WTC11 (cell line): ENCODE data around the gene ZNRF3. TPM values are rescaled to one million over a fixed set of nuclear protein-coding genes. Genes with fewer than 3 reads are reported as not detected.

Experiments used
- ATAC-seq: fragments of 200-7000 bp; cut with Tn5 transposase; 2 replicates; pipeline ENCODE4 v1.10.0; 2021; ENCODE audit warnings: mild to moderate bottlenecking, moderate library complexity
- CTCF ChIA-PET: fragments of 300-600 bp; sonication (Branson Sonifier 250); formaldehyde crosslinking; loops from one replicate; lab custom pipeline; 2021; ENCODE audit warnings: antibody characterized with exemption; lab: Charles Lee
- POLR2A ChIA-PET: fragments of 350-600 bp; sonication (Branson Sonifier 250); formaldehyde crosslinking; loops from one replicate; lab custom pipeline; 2021; ENCODE audit warnings: antibody characterized with exemption; lab: Charles Lee
- DNase-seq: peaks from one replicate; pipeline ENCODE4 v3.0.0; 2021; ENCODE audit warnings: low spot score
- H3K27ac Mint-ChIP-seq: 2 replicates; pipeline ENCODE4 v1.8.0; 2021; ENCODE audit warnings: mixed read lengths
- H3K27me3 Mint-ChIP-seq: 2 replicates; pipeline ENCODE4 v1.8.0; 2021; ENCODE audit warnings: low read depth, mild to moderate bottlenecking, moderate library complexity, mixed read lengths
- H3K36me3 Mint-ChIP-seq: 2 replicates; pipeline ENCODE4 v1.8.0; 2021; ENCODE audit warnings: mixed read lengths
- H3K4me1 Mint-ChIP-seq: 2 replicates; pipeline ENCODE4 v1.8.0; 2022; ENCODE audit warnings: mixed read lengths
- H3K4me3 Mint-ChIP-seq: 2 replicates; pipeline ENCODE4 v1.8.0; 2021; ENCODE audit warnings: mild to moderate bottlenecking, moderate library complexity, mixed read lengths
- H3K9me3 Mint-ChIP-seq: 2 replicates; pipeline ENCODE4 v1.8.0; 2021; ENCODE audit warnings: mixed read lengths
- ATF1 ChIP-seq: sonication (generic); formaldehyde crosslinking; IDR thresholded peaks from 2 replicates; pipeline ENCODE4 v1.8.1; 2023; ENCODE audit warnings: mild to moderate bottlenecking, moderate library complexity, missing genetic modification reagents
- CBFB ChIP-seq: sonication (generic); formaldehyde crosslinking; IDR thresholded peaks from 2 replicates; pipeline ENCODE4 v1.8.1; 2022; ENCODE audit warnings: mild to moderate bottlenecking, low read depth, missing genetic modification reagents
- CREB1 ChIP-seq: sonication (generic); formaldehyde crosslinking; IDR thresholded peaks from 2 replicates; pipeline ENCODE4 v1.8.0; 2023; ENCODE audit warnings: mild to moderate bottlenecking, missing genetic modification reagents
- FOXJ3 ChIP-seq: sonication (generic); formaldehyde crosslinking; IDR thresholded peaks from 2 replicates; pipeline ENCODE4 v1.9.0; 2021; ENCODE audit warnings: missing genetic modification reagents, mild to moderate bottlenecking, borderline replicate concordance
- FOXK1 ChIP-seq: sonication (generic); formaldehyde crosslinking; IDR thresholded peaks from 2 replicates; pipeline ENCODE4 v1.8.0; 2022; ENCODE audit warnings: mild to moderate bottlenecking, moderate library complexity, missing genetic modification reagents
- GTF2I ChIP-seq: fragments of 250-450 bp; sonication (Bioruptor Pico); conservative IDR thresholded peaks from 2 replicates; pipeline ENCODE4 v1.4.0; 2021; ENCODE audit warnings: mild to moderate bottlenecking
- NR1H2 ChIP-seq: sonication (generic); formaldehyde crosslinking; IDR thresholded peaks from 2 replicates; pipeline ENCODE4 v1.9.0; 2021; ENCODE audit warnings: mild to moderate bottlenecking, moderate library complexity, missing genetic modification reagents
- NR3C1 ChIP-seq: sonication (generic); formaldehyde crosslinking; conservative IDR thresholded peaks from 2 replicates; pipeline ENCODE4 v1.8.1; 2023; ENCODE audit warnings: low read depth, mild to moderate bottlenecking, missing genetic modification reagents
- PRRX2 ChIP-seq: fragments of 250-450 bp; sonication (Bioruptor Pico); IDR thresholded peaks from 2 replicates; pipeline ENCODE4 v1.8.0; 2021; ENCODE audit warnings: mild to moderate bottlenecking
- RELA ChIP-seq: sonication (generic); formaldehyde crosslinking; IDR thresholded peaks from 2 replicates; pipeline ENCODE4 v1.8.1; 2022; ENCODE audit warnings: missing genetic modification reagents, mild to moderate bottlenecking, borderline replicate concordance
- SMAD4 ChIP-seq: sonication (generic); formaldehyde crosslinking; IDR thresholded peaks from 2 replicates; pipeline ENCODE4 v1.8.0; 2022; ENCODE audit warnings: mild to moderate bottlenecking, missing genetic modification reagents
- SP1 ChIP-seq: sonication (generic); formaldehyde crosslinking; conservative IDR thresholded peaks from 2 replicates; pipeline ENCODE4 v1.8.1; 2022; ENCODE audit warnings: missing genetic modification reagents
- TEAD1 ChIP-seq: sonication (generic); formaldehyde crosslinking; IDR thresholded peaks from 2 replicates; pipeline ENCODE4 v1.8.0; 2022; ENCODE audit warnings: mild to moderate bottlenecking, missing genetic modification reagents
- ZNF138 ChIP-seq: sonication (generic); formaldehyde crosslinking; conservative IDR thresholded peaks from 2 replicates; pipeline ENCODE4 v1.8.1; 2022; ENCODE audit warnings: mild to moderate bottlenecking, moderate library complexity, missing genetic modification reagents
- ZNF423 ChIP-seq: fragments of 250-450 bp; sonication (Bioruptor Pico); IDR thresholded peaks from 2 replicates; pipeline ENCODE4 v2.1.2; 2022; ENCODE audit warnings: mild to moderate bottlenecking, moderate library complexity
- total RNA-seq: library from RNA; stranded (reverse); gene quantifications from 3 replicates; pipeline ENCODE4 v1.2.3, GENCODE V29; 2021
- TF ChIP-seq, protein P1 (sequence below): sonication (generic); formaldehyde crosslinking; conservative IDR thresholded peaks from 2 replicates; pipeline ENCODE4 v1.8.1; 2022; ENCODE audit warnings: mild to moderate bottlenecking, missing genetic modification reagents
- TF ChIP-seq, protein P2 (sequence below): fragments of 250-450 bp; sonication (Bioruptor Pico); IDR thresholded peaks from 2 replicates; pipeline ENCODE4 v1.9.0; 2021; ENCODE audit warnings: moderate library complexity, mild to moderate bottlenecking, inconsistent platforms, borderline replicate concordance
- TF ChIP-seq, protein P3 (sequence below): sonication (generic); formaldehyde crosslinking; IDR thresholded peaks from 2 replicates; pipeline ENCODE4 v1.8.1; 2023; ENCODE audit warnings: mild to moderate bottlenecking, missing genetic modification reagents
- TF ChIP-seq, protein P4 (sequence below): sonication (generic); formaldehyde crosslinking; IDR thresholded peaks from 2 replicates; pipeline ENCODE4 v1.8.1; 2023; ENCODE audit warnings: mild to moderate bottlenecking, missing genetic modification reagents
- TF ChIP-seq, protein P5 (sequence below): fragments of 200-600 bp; IDR thresholded peaks from 2 replicates; pipeline ENCODE4 v1.8.0; 2022; ENCODE audit warnings: antibody characterized with exemption
- TF ChIP-seq, protein P6 (sequence below): sonication (generic); formaldehyde crosslinking; IDR thresholded peaks from 2 replicates; pipeline ENCODE4 v1.8.1; 2023; ENCODE audit warnings: mild to moderate bottlenecking, missing genetic modification reagents, moderate library complexity
- TF ChIP-seq, protein P7 (sequence below): fragments of 250-450 bp; sonication (Bioruptor Pico); IDR thresholded peaks from 2 replicates; pipeline ENCODE4 v1.9.0; 2021; ENCODE audit warnings: mild to moderate bottlenecking
- TF ChIP-seq, protein P8 (sequence below): sonication (generic); formaldehyde crosslinking; IDR thresholded peaks from 2 replicates; pipeline ENCODE4 v1.8.0; 2022; ENCODE audit warnings: mild to moderate bottlenecking, missing genetic modification reagents
- TF ChIP-seq, protein P9 (sequence below): fragments of 250-450 bp; sonication (Bioruptor Pico); conservative IDR thresholded peaks from 2 replicates; pipeline ENCODE4 v1.9.0; 2021; ENCODE audit warnings: mild to moderate bottlenecking

Gene ZNRF3
- total RNA-seq, 1 experiment from 2014 or later: 25.4 TPM

DNA sequence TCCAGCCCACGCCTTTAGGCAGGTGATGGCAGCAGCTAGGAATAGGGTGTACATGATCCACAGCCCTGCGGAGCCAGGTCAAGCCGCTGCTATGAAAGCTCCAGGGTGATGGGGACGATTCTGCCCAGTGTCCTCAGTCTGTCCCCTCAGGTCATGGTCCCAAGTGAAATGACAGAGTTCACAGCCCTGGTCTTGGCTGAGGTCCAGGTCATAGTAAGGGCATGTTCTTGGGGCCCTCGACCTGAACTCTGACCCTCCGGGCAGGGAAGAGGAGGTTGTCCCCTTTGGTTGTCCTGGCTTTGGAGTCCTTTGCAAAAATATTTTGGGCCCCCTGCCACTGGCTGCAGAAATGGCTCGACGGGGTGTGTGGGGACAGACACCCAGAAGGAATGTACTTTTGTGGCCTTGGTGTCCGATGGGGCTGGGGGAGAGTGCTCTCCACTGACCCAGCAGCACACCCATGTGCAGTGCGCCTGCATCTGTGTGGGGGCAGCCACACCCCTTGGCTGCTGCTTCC is 170.9 kb downstream of the ZNRF3 start:
- ChIA-PET POLR2A (interaction anchor here (0.8 kb wide), 1 partner anchor 191 kb away, joined by 3 read pairs; no protein-coding TSS in a partner anchor), CTCF (interaction anchor here (1.0 to 4.1 kb wide), 9 partner anchors 11 to 454 kb away, joined by 3 to 40 read pairs (median 4); no protein-coding TSS in a partner anchor)
- ATAC-seq (peak; percentile 28; the same call in 1 of the 2 replicates), DNase-seq (no peak)
- H3K36me3 Mint-ChIP-seq: peaks cover 6% of the 10 kb centered on the region
- no peaks in the 10 kb centered on the region for H3K27me3 Mint-ChIP-seq
- H3K4me3 Mint-ChIP-seq: no peak overlapping the region
- H3K4me1 Mint-ChIP-seq: peaks cover 41% of the 10 kb centered on the region
- no peaks in the 10 kb centered on the region for H3K9me3 Mint-ChIP-seq
- TF ChIP-seq SMAD4 (CRISPR knock-in tag) (no peak), TEAD1 (CRISPR knock-in tag) (no peak), FOXK1 (CRISPR knock-in tag) (no peak), SP1 (no peak), NR1H2 (no peak)
- TF ChIP-seq, protein P1, sequence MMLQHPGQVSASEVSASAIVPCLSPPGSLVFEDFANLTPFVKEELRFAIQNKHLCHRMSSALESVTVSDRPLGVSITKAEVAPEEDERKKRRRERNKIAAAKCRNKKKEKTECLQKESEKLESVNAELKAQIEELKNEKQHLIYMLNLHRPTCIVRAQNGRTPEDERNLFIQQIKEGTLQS: no peak
- TF ChIP-seq, protein P2, sequence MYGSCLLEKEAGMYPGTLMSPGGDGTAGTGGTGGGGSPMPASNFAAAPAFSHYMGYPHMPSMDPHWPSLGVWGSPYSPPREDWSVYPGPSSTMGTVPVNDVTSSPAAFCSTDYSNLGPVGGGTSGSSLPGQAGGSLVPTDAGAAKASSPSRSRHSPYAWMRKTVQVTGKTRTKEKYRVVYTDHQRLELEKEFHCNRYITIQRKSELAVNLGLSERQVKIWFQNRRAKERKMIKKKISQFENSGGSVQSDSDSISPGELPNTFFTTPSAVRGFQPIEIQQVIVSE: no peak
- TF ChIP-seq, protein P3, sequence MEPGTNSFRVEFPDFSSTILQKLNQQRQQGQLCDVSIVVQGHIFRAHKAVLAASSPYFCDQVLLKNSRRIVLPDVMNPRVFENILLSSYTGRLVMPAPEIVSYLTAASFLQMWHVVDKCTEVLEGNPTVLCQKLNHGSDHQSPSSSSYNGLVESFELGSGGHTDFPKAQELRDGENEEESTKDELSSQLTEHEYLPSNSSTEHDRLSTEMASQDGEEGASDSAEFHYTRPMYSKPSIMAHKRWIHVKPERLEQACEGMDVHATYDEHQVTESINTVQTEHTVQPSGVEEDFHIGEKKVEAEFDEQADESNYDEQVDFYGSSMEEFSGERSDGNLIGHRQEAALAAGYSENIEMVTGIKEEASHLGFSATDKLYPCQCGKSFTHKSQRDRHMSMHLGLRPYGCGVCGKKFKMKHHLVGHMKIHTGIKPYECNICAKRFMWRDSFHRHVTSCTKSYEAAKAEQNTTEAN (CRISPR knock-in tag): no peak
- TF ChIP-seq, protein P4, sequence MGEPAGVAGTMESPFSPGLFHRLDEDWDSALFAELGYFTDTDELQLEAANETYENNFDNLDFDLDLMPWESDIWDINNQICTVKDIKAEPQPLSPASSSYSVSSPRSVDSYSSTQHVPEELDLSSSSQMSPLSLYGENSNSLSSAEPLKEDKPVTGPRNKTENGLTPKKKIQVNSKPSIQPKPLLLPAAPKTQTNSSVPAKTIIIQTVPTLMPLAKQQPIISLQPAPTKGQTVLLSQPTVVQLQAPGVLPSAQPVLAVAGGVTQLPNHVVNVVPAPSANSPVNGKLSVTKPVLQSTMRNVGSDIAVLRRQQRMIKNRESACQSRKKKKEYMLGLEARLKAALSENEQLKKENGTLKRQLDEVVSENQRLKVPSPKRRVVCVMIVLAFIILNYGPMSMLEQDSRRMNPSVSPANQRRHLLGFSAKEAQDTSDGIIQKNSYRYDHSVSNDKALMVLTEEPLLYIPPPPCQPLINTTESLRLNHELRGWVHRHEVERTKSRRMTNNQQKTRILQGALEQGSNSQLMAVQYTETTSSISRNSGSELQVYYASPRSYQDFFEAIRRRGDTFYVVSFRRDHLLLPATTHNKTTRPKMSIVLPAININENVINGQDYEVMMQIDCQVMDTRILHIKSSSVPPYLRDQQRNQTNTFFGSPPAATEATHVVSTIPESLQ (CRISPR knock-in tag): no peak
- no peak overlapping the region; the same call in 1 of the 2 replicates for H3K27ac Mint-ChIP-seq

DNA sequence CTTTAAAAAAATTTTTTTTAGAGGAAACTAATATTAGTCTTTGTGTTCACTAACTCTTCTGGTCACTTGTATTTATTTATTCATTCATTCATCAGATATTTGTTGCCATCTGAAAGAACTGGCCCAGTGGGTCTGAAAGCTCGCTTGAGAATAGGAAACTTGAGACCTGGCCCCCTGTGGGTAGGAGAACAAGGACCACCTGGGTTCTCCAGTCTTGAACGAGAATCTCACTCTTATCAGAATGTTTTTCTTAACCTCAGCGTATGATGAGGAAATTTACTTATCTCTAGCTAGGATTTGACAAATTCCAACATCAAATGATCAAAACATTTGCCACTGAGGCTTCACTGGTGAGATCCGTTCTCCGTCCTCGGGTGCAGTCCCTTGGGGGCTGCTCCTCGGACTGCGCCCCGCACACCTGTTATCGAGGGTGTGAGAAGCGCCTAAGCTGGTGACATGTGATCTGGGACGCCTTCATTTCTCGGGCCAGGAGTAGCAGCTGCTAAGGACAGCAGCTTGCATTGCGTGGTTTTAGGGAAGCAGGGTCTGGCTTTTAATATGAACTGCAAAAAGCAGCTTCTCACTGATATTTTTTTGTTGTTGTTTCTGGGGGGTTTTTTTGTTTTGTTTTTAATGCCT is 171.9 kb downstream of the ZNRF3 start:
- H3K9me3 Mint-ChIP-seq: no peaks in the 10 kb centered on the region
- H3K27me3 Mint-ChIP-seq: no peaks in the 10 kb centered on the region
- ChIA-PET CTCF (interaction anchor here (1.0 to 4.1 kb wide), 7 partner anchors 12 to 200 kb away, joined by 4 to 40 read pairs (median 5); no protein-coding TSS in a partner anchor), POLR2A (interaction anchor here (0.9 kb wide), 1 partner anchor 172 kb away, joined by 3 read pairs; the partner anchor contains the start of gene ZNRF3)
- DNase-seq: peak; percentile 34
- H3K36me3 Mint-ChIP-seq: peaks cover 4% of the 10 kb centered on the region; the same call in 1 of the 2 replicates
- H3K27ac Mint-ChIP-seq: peak overlapping the region; percentile 52
- peak; percentile 46 for ATAC-seq
- H3K4me3 Mint-ChIP-seq: peak overlapping the region; percentile 24
- peaks cover 41% of the 10 kb centered on the region for H3K4me1 Mint-ChIP-seq
- TF ChIP-seq ATF1 (CRISPR knock-in tag) (no peak), ZNF423 (CRISPR knock-in tag) (peak; percentile 51; the same call in 1 of the 2 replicates), FOXJ3 (CRISPR knock-in tag) (no peak), GTF2I (CRISPR knock-in tag) (no peak), SMAD4 (CRISPR knock-in tag) (no peak), NR3C1 (CRISPR knock-in tag) (no peak), PRRX2 (CRISPR knock-in tag) (no peak), ZNF138 (CRISPR knock-in tag) (no peak), RELA (no peak), CBFB (CRISPR knock-in tag) (no peak), CREB1 (CRISPR knock-in tag) (no peak)
- TF ChIP-seq, protein P5, sequence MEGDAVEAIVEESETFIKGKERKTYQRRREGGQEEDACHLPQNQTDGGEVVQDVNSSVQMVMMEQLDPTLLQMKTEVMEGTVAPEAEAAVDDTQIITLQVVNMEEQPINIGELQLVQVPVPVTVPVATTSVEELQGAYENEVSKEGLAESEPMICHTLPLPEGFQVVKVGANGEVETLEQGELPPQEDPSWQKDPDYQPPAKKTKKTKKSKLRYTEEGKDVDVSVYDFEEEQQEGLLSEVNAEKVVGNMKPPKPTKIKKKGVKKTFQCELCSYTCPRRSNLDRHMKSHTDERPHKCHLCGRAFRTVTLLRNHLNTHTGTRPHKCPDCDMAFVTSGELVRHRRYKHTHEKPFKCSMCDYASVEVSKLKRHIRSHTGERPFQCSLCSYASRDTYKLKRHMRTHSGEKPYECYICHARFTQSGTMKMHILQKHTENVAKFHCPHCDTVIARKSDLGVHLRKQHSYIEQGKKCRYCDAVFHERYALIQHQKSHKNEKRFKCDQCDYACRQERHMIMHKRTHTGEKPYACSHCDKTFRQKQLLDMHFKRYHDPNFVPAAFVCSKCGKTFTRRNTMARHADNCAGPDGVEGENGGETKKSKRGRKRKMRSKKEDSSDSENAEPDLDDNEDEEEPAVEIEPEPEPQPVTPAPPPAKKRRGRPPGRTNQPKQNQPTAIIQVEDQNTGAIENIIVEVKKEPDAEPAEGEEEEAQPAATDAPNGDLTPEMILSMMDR: no peak
- TF ChIP-seq, protein P6, sequence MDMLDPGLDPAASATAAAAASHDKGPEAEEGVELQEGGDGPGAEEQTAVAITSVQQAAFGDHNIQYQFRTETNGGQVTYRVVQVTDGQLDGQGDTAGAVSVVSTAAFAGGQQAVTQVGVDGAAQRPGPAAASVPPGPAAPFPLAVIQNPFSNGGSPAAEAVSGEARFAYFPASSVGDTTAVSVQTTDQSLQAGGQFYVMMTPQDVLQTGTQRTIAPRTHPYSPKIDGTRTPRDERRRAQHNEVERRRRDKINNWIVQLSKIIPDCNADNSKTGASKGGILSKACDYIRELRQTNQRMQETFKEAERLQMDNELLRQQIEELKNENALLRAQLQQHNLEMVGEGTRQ (CRISPR knock-in tag): peak; percentile 55
- TF ChIP-seq, protein P7, sequence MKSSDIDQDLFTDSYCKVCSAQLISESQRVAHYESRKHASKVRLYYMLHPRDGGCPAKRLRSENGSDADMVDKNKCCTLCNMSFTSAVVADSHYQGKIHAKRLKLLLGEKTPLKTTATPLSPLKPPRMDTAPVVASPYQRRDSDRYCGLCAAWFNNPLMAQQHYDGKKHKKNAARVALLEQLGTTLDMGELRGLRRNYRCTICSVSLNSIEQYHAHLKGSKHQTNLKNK (CRISPR knock-in tag): no peak
- TF ChIP-seq, protein P8, sequence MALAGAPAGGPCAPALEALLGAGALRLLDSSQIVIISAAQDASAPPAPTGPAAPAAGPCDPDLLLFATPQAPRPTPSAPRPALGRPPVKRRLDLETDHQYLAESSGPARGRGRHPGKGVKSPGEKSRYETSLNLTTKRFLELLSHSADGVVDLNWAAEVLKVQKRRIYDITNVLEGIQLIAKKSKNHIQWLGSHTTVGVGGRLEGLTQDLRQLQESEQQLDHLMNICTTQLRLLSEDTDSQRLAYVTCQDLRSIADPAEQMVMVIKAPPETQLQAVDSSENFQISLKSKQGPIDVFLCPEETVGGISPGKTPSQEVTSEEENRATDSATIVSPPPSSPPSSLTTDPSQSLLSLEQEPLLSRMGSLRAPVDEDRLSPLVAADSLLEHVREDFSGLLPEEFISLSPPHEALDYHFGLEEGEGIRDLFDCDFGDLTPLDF (CRISPR knock-in tag): no peak
- TF ChIP-seq, protein P9, sequence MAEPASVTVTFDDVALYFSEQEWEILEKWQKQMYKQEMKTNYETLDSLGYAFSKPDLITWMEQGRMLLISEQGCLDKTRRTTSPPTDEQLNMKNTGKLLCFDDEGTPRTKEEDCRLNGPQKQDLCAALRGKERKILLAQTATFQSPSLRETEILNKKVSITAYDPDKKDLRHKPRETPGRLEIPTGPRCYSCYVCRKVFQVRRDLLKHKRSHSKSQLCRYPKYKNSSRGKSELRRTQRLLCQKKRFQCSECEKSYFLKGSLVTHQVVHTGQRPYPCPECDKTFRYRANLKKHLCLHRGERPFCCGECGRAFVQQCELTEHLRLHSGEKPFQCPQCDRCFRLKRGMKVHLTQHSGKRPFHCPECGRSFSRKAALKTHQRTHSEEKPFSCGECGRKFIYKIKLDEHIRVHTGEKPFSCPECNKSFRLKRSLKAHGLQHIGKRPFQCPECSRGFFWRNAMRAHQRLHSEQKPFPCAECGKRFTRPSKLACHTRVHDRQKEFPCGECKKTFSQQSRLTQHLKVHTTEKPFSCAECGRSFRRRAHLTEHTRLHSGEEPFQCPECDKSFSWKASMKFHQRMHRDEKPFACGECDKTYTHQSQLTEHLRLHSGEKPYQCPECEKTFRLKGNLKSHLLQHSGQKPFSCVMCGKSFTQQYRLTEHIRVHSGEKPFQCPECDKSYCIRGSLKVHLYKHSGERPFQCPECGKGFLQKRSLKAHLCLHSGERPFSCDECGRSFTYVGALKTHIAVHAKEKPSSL (CRISPR knock-in tag): no peak
